Ovary (tissue), 9 donors: ENCODE results near the gene GPX6. TPM values are rescaled to one million over a fixed set of nuclear protein-coding genes. Genes with fewer than 3 reads are reported as not detected.

Experiments used
- DNase-seq, 5 donors: peaks; one replicate each; pipeline ENCODE4 v3.0.0-alpha.2; 2019 to 2020
- H3K27ac ChIP-seq, 2 donors: fragments of 200-600 bp; one replicate each; pipeline versions ENCODE4 v1.5.1 to v1.8.0; 2019 to 2022
- H3K27me3 ChIP-seq: fragments of 200-600 bp; one replicate; pipeline ENCODE4 v1.8.0; 2022
- H3K36me3 ChIP-seq: fragments of 200-600 bp; sonication (generic); one replicate; pipeline ENCODE4 v1.5.1; 2019
- H3K4me1 ChIP-seq: one replicate; pipeline ENCODE4 v1.8.1; 2013; ENCODE audit warnings: mild to moderate bottlenecking, moderate library complexity; ENCODE audit not compliant: insufficient read depth
- H3K4me3 ChIP-seq: fragments of 200-600 bp; sonication (generic); one replicate; pipeline ENCODE4 v1.5.1; 2017
- H3K9me3 ChIP-seq, 2 donors: fragments of 200-600 bp in 1 of 2; sonication (generic) in 1 of 2; one replicate each; pipeline versions ENCODE4 v1.5.1 to v1.8.1; 2013 to 2019; ENCODE audit warnings: mild to moderate bottlenecking in 1 of 2, moderate library complexity in 1 of 2
- CTCF ChIP-seq, 3 donors: fragments of 450-650 bp in 2 of 3; fragments of 200-600 bp in 1 of 3; IDR thresholded peaks; one replicate each; pipeline versions ENCODE4 v1.5.1 to v1.8.0; 2016 to 2022; ENCODE audit warnings: antibody characterized with exemption in 3 of 3, mild to moderate bottlenecking in 1 of 3
- EP300 ChIP-seq: sonication (generic); formaldehyde crosslinking; IDR thresholded peaks from one replicate; pipeline ENCODE4 v1.6.1; 2017; ENCODE audit warnings: antibody characterized with exemption
- POLR2A ChIP-seq: fragments of 450-650 bp; IDR thresholded peaks from one replicate; pipeline ENCODE4 v1.6.1; 2017; ENCODE audit warnings: antibody characterized with exemption, mild to moderate bottlenecking, moderate library complexity
- WGBS, 3 donors: extraction: QIAGEN DNeasy Blood & Tissue Kit in 1 of 3; methylation state at CpG; one replicate each; pipeline versions ENCODE4 v1.1.5 to v1.1.7; 2013 to 2017; 5-methylcytosine and 5-hydroxymethylcytosine counted together
- intact Hi-C, 4 donors: fragments of 100-400 bp; cut with DNase I; formaldehyde crosslinking; loops; one replicate each; pipeline versions ENCODE4 v1.11.0 to v1.15.1; 2022 to 2023
- polyA plus RNA-seq, 2 donors: library from polyadenylated mRNA; stranded (reverse); fragments of 200-250 nt in 1 of 2; fragments of 350-450 nt in 1 of 2; fragmentation: Illumina TruSeq in 1 of 2; extraction: RNeasy Lipid Tissue Mini Kit (QIAGEN cat#74804) in 1 of 2; gene quantifications; one replicate each; pipeline ENCODE4 v1.2.3, GENCODE V29; 2013 to 2014
- total RNA-seq, 7 donors: library from RNA; depleted of rRNA in 2 of 7; stranded (reverse); fragments of >200 nt in 2 of 7; fragmentation: NEBNext Ultra II Directional in 3 of 7; extraction: Animal tissue kit (Norgen Biotek cat#: 25700) in 3 of 7; gene quantifications; one replicate each; pipeline versions ENCODE4 v1.1.0 to v1.2.4, GENCODE V29; 2016 to 2023
- donor health status: DM: no; HTN: no; CAD: no; lungs with moderate emphysema.
- donor health status: DM: no; HTN: no; CAD: no.
- donor health status: Bipolar disorder and iron deficiency.
- donor health status: DM: yes; HTN: yes; CAD: no.
- donor health status: DM: no; HTN: no; CAD: no.
- donor health status: DM: yes; HTN: yes; CAD: no.

Gene GPX6
- total and polyA plus RNA-seq, 9 donors: not detected

- Histone ChIP-seq H3K4me1 (peaks cover 1% of the 10 kb centered on the region), H3K27me3 (no peaks in the 10 kb centered on the region), H3K9me3 (no peaks in the 10 kb centered on the region), H3K4me3 (peak overlapping the region; percentile 43), H3K27ac (peak overlapping the region; percentile 80 to 84), H3K36me3 (no peaks in the 10 kb centered on the region)
- TF ChIP-seq EP300 (no peak), CTCF (IDR thresholded peaks at IDR 0.05) (no peak), POLR2A (peak; percentile 42)
- peak; percentile 81 to 90 (median 86) for DNase-seq
- 1 to 3% (median 1%) methylated on average over 39 to 40 of the region's 40 CpGs for WGBS, 3 donors
- intact Hi-C loops: loop anchor here in 1 of 4 donors (5.0 kb wide), 1 partner anchor 1138 kb away; no protein-coding TSS in a partner anchor
These were observed 26.0 kb downstream of the GPX6 start for GRCh38 chr6:28489366-28490204.

- WGBS, 3 donors: 4 to 5% (median 5%) methylated on average over 14 of the region's 14 CpGs
- intact Hi-C loops: loop anchor here in 1 of 4 donors (5.0 kb wide), 1 partner anchor 1138 kb away; no protein-coding TSS in a partner anchor
- Histone ChIP-seq H3K27ac (peak overlapping the region; percentile 80 to 84), H3K4me1 (peaks cover 1% of the 10 kb centered on the region), H3K36me3 (no peaks in the 10 kb centered on the region), H3K4me3 (peak overlapping the region; percentile 43), H3K9me3 (no peaks in the 10 kb centered on the region), H3K27me3 (no peaks in the 10 kb centered on the region)
- TF ChIP-seq POLR2A (no peak), CTCF (IDR thresholded peaks at IDR 0.05) (no peak), EP300 (no peak)
- DNase-seq: peak; percentile 59 to 72 (median 64)
These were observed 26.7 kb downstream of the GPX6 start for GRCh38 chr6:28488916-28489365.

GRCh38 chr6:28486988-28487742, 28.4 kb downstream of the GPX6 start:
- Histone ChIP-seq H3K36me3 (no peaks in the 10 kb centered on the region), H3K4me1 (peaks cover 1% of the 10 kb centered on the region), H3K27me3 (no peaks in the 10 kb centered on the region), H3K4me3 (no peak overlapping the region), H3K27ac (no peak overlapping the region), H3K9me3 (no peaks in the 10 kb centered on the region)
- WGBS, 3 donors: 47 to 67% (median 59%) methylated on average over 3 of the region's 3 CpGs
- DNase-seq: no peak
- intact Hi-C loops: loop anchor here in 1 of 4 donors (5.0 kb wide), 1 partner anchor 1140 kb away; no protein-coding TSS in a partner anchor
- TF ChIP-seq EP300 (no peak), CTCF (IDR thresholded peaks at IDR 0.05) (no peak), POLR2A (no peak)

GRCh38 chr6:28486533-28486932, 29.1 kb downstream of the GPX6 start:
- H3K9me3 ChIP-seq: no peaks in the 10 kb centered on the region
- no peaks in the 10 kb centered on the region for H3K36me3 ChIP-seq
- H3K4me3 ChIP-seq: no peak overlapping the region
- peaks cover 1% of the 10 kb centered on the region for H3K4me1 ChIP-seq
- no peaks in the 10 kb centered on the region for H3K27me3 ChIP-seq
- H3K27ac ChIP-seq: no peak overlapping the region
- DNase-seq: no peak
- no peak for TF ChIP-seq EP300
- no peak for TF ChIP-seq POLR2A
- no peak for TF ChIP-seq CTCF (IDR thresholded peaks at IDR 0.05)
- intact Hi-C loops: loop anchor here in 1 of 4 donors (5.0 kb wide), 1 partner anchor 1141 kb away; no protein-coding TSS in a partner anchor
- 52 to 96% (median 69%) methylated on average over 1 of the region's 1 CpG for WGBS, 3 donors
